HG03378 (cell line): ENCODE data around the gene PTBP2.
"Not testable (repeated sequence)": the region's sequence is repeated elsewhere in the genome, so short reads cannot be mapped to it uniquely, and the experiment has no call there.

Experiments
- ATAC-seq: cut with Tn5 transposase; IDR thresholded peaks from one replicate; pipeline ENCODE4 v1.9.1; 2021; ENCODE audit warnings: mild to moderate bottlenecking, moderate library complexity; ENCODE audit not compliant: unreplicated experiment

Gene PTBP2

GRCh38 chr1:96727860-96728259 is 6.3 kb downstream of the PTBP2 start:
- no peak for ATAC-seq

DNA sequence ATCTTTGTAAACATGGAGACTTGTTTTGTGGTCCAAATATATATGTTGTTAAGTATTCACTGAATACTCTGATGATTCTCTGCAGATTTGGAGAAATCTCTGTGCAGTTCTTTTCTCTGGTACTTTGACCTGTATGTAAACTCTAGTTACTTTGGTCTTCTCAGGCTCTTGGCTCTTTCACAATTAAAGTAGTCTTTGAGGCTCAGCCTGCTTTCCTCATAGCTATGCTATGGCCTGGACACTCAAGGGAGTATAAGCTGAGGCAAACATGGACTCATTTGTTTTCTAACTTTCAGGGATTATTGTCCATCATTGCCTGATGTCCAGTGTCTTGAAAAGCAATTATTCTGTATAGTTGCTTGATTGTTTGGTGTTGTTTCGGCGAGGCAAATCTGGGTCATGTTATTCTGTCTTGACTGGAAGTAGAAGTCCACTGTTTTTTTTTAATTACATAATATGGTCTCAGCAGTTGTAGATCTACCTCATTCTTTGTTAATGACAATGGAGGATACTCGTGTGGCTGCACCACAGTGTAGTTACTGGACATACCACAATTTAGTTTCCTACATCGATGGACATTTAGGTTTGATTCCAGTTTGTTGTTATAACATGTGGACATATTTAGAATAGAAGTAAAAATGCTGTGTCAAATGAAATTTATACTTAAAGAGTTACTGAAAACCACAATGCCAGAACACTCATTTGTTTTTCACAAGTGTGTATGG is 9.2 kb downstream of the PTBP2 start:
- no peak for ATAC-seq

DNA sequence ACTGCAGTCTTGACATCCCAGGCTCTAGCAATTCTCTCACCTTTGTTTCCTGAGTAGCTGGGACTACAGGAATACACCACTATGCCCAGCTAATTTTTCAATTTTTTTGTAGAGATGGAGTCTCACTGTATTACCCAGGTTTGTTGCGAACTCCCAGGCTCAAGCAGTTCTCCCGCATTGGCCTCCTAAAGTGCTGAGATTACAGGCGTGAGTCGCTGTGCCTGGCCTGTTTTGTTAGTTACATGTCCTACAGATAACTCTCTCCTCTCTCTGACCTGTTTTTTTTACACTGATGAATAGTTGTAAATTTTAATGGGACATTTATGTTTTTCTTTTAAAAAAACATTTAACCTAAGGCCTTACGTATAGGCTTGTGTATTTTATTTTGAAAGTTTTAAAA is 19.8 kb downstream of the PTBP2 start:
- ATAC-seq = no peak

DNA sequence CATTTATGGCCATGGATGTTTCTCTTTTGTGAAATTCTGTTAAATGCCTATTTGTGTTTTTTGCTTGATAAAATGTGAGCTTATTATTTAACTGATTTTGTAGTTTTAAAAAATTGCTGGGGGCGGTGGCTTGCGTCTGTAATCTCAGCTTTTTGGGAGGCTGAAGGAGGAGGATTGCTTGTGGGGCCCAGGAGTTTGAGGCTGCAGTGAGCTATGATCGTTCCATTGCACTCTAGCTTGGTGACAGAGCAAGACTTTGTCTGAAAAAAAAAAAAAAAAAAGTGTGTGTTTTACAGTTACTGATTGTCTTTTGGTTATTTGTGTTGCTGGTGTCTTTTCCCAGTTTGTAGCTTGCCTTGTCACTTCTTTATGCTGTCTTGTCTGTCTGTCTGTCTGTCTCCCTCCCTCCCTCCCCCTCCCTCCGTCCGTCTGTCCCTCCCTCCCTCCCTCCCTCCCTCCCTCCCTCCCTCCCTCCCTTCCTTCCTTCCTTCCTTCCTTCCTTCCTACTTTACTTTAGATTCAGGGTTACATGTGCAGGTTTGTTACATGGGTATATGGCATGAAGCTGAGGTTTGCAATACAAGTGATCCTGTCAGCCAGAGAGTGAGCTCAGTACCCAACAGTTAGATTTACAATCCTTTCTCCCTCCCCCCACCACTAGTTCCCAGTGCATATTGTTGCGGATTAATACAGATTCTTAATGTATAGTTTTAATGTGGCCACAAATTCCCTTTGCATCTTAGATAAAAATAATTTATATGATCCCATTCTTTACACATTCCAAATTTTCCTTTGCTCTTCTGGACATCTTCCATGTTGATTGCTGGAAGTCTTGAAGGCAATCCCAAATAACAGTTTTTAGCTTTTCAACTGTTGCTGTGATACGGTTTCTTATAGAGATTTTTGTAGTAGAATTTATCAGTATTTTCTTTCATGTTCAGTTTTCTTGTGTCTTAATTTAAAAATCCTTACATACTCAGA is 25.1 kb downstream of the PTBP2 start:
- no peak for ATAC-seq

DNA sequence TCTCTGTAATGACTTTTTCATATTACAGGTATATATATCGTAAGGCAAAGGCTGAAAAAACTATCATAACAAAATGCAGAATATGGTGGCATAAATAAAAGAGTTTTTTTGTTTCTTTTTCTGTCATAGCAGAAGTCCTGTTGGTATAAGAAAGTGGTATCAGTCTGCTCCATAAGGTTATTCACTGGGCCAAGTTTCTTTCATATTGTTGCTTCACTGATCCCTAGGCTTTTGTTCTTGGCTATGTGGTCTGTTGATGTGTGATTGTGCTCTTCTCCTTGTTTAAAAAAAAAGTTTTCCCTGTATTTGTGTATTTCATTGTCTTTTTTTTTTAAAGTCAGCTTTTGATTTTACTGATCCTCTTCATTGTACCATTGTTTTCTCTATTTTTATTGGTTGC is 26.0 kb downstream of the PTBP2 start:
- ATAC-seq = no peak

- ATAC-seq = no peak
Measured at GRCh38 chr1:96748078-96748477, 26.5 kb downstream of the PTBP2 start.

- no peak for ATAC-seq
Measured at GRCh38 chr1:96749618-96750017, 28.0 kb downstream of the PTBP2 start.

DNA sequence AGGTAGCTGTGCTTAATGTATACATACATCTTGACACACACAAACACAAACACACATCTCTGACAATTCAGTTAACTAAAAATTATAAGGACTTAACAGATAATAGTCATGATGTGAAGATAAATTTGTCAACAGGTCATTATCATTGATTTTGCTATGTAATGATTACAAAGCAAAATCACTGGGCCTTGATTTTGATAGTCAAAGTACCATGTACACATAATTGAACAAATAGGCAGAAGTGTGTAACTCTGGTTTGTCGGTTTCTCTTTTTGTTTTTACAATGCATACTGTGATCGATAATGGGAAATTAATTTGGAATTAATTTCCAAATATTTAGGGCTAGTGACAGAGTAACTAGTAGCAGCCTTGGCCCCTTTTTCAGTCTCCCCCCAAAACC is 30.8 kb downstream of the PTBP2 start:
- no peak for ATAC-seq

GRCh38 chr1:96756789-96757188 is 35.2 kb downstream of the PTBP2 start:
- ATAC-seq = no peak

DNA sequence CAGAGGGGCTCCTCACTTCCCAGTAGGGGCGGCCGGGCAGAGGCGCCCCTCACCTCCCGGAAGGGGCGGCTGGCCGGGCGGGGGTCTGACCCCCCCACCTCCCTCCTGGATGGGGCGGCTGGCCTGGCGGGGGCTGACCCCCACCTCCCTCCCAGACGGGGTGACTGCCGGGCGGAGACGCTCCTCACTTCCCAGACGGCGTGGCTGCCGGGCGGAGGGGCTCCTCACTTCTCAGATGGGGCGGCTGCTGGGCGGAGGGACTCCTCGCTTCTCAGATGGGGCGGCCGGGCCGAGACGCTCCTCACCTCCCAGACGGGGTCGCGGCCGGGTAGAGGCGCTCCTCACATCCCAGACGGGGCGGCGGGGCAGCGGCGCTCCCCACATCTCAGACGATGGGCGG is 41.0 kb downstream of the PTBP2 start:
- ATAC-seq = not testable (repeated sequence)

DNA sequence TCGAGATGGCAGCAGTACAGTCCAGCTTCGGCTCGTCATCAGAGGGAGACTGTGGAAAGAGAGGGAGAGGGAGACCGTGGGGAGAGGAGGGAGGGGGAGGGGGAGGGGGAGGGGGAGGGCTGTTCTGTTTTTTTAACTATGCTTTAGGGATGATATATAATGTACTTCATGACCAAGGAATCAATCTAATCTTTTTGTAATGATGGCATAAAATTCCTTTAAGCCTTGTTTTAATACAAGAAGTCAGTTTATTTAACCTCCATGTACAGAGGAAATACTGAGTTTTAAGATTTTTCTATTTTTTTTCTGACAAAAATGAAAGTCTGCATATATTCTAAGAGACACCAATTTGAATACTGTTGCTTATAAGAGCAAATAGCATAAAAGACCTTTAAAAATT is 41.9 kb downstream of the PTBP2 start:
- no peak for ATAC-seq

DNA sequence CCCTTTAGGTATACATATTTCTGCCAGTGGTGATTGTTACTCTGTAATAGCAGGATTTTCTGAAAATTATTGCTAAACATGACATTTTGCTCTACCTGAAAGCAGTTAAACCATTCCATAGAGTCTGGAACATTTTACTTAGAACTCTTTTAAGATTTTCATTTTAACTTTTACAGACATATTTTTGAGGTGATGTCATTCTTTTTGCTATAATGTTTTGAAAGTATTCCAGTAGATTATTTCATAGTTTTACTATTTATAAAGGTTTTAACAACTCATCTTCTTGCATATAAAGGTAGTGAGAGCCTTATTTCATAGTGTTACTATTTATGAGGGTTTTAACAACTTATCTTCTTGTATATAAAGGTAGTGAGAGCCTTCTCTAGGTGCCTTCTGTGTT is 42.9 kb downstream of the PTBP2 start:
- no peak for ATAC-seq

- no peak for ATAC-seq
Measured at GRCh38 chr1:96771847-96772246, 50.3 kb downstream of the PTBP2 start.

- ATAC-seq = no peak
Measured at GRCh38 chr1:96772349-96772748, 50.8 kb downstream of the PTBP2 start.

DNA sequence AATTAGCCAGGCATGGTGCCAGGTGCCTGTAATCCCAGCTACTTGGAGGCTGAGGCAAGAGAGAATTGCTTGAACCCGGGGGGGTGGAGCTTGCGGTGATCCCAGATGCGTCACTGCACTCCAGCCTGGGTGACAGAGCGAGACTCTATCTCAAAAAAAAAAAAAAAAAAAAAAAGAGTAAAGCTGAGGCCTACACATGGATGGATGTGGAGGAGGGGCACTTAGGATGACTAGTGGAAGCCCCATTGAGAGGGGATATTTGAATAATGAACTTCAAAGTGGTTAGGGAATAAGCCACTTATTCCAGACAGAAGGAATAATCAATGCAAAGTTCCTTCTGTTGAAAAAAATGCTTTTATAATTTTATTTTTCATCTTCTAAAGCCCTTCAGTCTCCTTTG is 51.4 kb downstream of the PTBP2 start:
- ATAC-seq = no peak

DNA sequence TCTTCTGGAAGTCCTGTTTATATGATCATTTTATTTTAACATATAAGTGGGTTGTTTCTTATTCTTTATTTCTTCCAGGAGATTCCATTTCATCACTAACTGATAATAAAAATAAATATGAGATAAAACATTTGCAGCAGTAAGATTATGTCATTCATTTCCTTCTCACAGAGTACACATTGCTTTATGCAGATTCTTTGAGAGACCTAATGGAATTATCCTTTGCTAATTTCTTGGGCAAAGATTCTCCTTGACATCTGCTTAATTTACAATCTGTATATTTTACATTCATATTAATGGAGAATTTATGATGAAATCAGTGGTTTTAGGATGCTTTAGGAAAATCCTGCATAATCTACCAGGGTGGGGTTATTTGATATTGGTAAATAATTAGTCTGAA is 60.6 kb downstream of the PTBP2 start:
- no peak for ATAC-seq

DNA sequence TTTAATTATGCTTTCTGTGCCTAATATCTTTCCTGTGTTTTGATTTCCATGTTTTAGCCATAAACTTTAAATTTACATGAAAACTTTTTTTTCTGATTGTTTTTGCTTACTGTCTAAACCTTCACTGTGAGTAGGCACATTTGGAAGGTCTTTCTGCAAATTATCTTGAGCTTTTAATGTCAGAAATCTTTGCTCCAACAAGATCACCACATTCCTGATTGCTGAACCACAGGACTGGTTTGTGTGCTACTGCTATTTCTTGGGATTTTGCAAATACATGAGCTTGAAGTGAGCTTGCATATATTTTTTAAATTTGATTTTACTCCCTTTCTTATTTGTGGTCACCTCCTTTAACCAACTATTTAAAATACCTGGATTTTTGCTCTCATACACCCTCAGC is 61.3 kb downstream of the PTBP2 start:
- no peak for ATAC-seq

DNA sequence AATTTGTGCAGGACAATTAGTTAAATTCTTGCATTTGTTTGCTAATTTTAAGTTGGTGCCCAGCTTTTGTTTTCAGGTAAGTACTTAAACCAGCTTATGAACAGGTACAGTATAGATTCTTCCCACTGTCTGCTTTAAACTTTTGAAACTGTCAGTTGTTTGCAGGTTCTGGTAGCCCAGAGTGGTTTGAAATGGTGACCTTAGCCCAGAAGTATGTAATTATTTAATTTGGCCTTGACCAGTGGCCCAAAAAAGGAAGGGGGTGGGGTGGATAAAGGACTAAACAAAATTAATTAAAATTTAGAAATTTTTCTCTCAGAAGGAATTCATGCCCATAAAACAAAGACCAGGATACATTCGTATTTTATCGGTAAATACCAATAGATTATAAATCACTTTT is 69.0 kb downstream of the PTBP2 start:
- ATAC-seq = no peak

DNA sequence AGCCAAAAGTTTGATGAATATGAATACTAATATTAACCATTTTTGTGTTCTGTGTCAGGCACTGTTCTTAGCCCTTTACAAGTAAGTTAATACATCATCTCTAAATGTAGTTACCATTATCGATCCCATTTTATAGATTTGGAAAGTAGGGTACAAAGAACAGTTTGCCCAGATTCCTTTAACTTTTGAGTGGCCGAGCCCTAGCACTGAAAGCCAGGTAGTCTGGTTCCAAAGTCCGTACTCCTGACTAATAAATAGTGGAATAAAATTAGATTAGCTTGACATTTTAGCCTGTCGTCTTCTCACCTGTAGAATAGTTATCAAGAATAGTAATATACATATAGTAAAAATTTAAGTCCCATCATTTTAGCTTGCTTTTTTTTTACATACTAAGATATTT is 70.6 kb downstream of the PTBP2 start:
- ATAC-seq = no peak

GRCh38 chr1:96801696-96802095 is 80.1 kb downstream of the PTBP2 start:
- not testable (repeated sequence) for ATAC-seq

DNA sequence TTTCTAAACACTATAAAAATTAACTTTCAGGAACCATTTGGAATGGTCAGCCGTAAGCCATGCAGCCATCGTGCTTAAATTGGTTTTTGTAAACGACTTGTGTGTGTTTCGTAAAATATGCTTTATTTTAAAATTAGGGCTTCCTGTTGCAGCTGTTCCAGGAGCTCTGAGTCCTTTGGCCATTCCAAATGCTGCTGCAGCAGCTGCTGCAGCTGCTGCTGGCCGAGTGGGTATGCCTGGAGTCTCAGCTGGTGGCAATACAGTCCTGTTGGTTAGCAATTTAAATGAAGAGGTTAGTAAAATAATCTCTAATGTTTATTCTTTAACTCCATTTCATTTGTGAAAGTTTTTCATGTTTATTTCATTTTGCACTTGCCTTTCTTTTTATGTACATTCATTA is 83.1 kb downstream of the PTBP2 start:
- ATAC-seq = no peak

GRCh38 chr1:96808191-96808590 is 86.6 kb downstream of the PTBP2 start:
- no peak for ATAC-seq
